ENCODE results near the gene SYNJ2.

GRCh38 chr6:158104696-158105095, 123.0 kb downstream of the SYNJ2 start:
- TF ChIP-seq POLR2AphosphoS5 (IDR thresholded peaks at IDR 0.05; ENCODE audit: low read depth, low read length) (no peak), POLR2A (IDR thresholded peaks at IDR 0.05; ENCODE audit: low read depth, low read length) (no peak), SPI1 (IDR thresholded peaks at IDR 0.05; ENCODE audit: low read depth, low read length) (no peak), TAF1 (IDR thresholded peaks at IDR 0.05; ENCODE audit: low read depth, low read length) (no peak), PAX5 (IDR thresholded peaks at IDR 0.05; ENCODE audit: insufficient read depth, low read length, severe bottlenecking) (no peak), POU2F2 (IDR thresholded peaks at IDR 0.05; ENCODE audit: low read depth, low read length) (no peak)

All from GM12891 (cell line).